A549 (cell line): Measurements from ENCODE around the gene ZRANB3. TPM values are rescaled to one million over a fixed set of nuclear protein-coding genes. Genes with fewer than 3 reads are reported as not detected.
"Not testable (repeated sequence)": the region's sequence is repeated elsewhere in the genome, so short reads cannot be mapped to it uniquely, and the experiment has no call there.

Experiments used
- ATAC-seq, 2 experiments: fragments of 200-7000 bp in 1 of 2; fragments of >200 bp in 1 of 2; cut with Nextera tagmentation in 1 of 2; cut with Tn5 transposase in 1 of 2; 3 replicates each; pipeline versions ENCODE4 v1.8.0 to v1.9.1; 2018 to 2020; ENCODE audit warnings: mild to moderate bottlenecking in 1 of 2, moderate library complexity in 1 of 2
- CTCF ChIA-PET: fragments of 300-600 bp; sonication (Branson Sonifier 250); formaldehyde crosslinking; extraction: SDS; loops from one replicate; lab custom pipeline; 2021; ENCODE audit warnings: antibody characterized with exemption, inconsistent platforms; lab: Yijun Ruan, JAX
- POLR2A ChIA-PET: fragments of 350-600 bp; formaldehyde crosslinking; extraction: SDS; loops from one replicate; lab custom pipeline; 2021; ENCODE audit warnings: antibody characterized with exemption, inconsistent platforms; lab: Yijun Ruan, JAX
- DNase-seq, 2 experiments: peaks; one replicate each; pipeline versions ENCODE4 v3.0.0 to v3.0.0-alpha.2; 2011 to 2016; ENCODE audit warnings: low read depth in 1 of 2, low spot score in 1 of 2
- FAIRE-seq: peaks from 2 replicates; lab custom pipeline; 2011; peaks lifted over from hg19 to GRCh38; lab: Jason Lieb, UNC
- H3K27ac ChIP-seq, 2 experiments: fragments of >200 bp; sonication (Bioruptor Twin); formaldehyde crosslinking; 3 replicates each; pipeline ENCODE4 v1.5.1; 2016 to 2017
- H3K4me1 ChIP-seq: fragments of >200 bp; sonication (Bioruptor Twin); formaldehyde crosslinking; 3 replicates; pipeline ENCODE4 v1.6.1; 2016
- H3K4me2 ChIP-seq: fragments of >200 bp; sonication (Bioruptor Twin); formaldehyde crosslinking; 3 replicates; pipeline ENCODE4 v1.6.1; 2016
- H3K4me3 ChIP-seq: fragments of >200 bp; sonication (Bioruptor Twin); formaldehyde crosslinking; 3 replicates; pipeline ENCODE4 v1.5.1; 2016
- H3K9me3 ChIP-seq: fragments of >200 bp; sonication (Bioruptor Twin); formaldehyde crosslinking; 3 replicates; pipeline ENCODE4 v1.6.1; 2016
- ATOH8 ChIP-seq: fragments of 250-450 bp; sonication (Bioruptor Pico); IDR thresholded peaks from 2 replicates; pipeline ENCODE4 v1.5.0; 2020; ENCODE audit warnings: low read depth, mild to moderate bottlenecking, moderate library complexity
- BHLHE40 ChIP-seq: IDR thresholded peaks from 2 replicates; pipeline ENCODE4 v1.6.1; 2012; ENCODE audit warnings: low read depth, low read length, inconsistent platforms
- CEBPB ChIP-seq, 2 experiments: fragments of >200 bp in 1 of 2; sonication (Bioruptor Twin) in 1 of 2; formaldehyde crosslinking in 1 of 2; IDR thresholded peaks; 2 replicates each; pipeline ENCODE4 v1.6.1; 2012 to 2016
- FOSB ChIP-seq: fragments of 250-450 bp; sonication (Bioruptor Pico); IDR thresholded peaks from 2 replicates; pipeline ENCODE4 v1.5.0; 2020; ENCODE audit warnings: mild to moderate bottlenecking, moderate library complexity
- FOSL2 ChIP-seq, 2 experiments: fragments of 450-650 bp in 1 of 2; fragments of >200 bp in 1 of 2; sonication (Bioruptor Twin) in 1 of 2; formaldehyde crosslinking; IDR thresholded peaks; 2 replicates each; pipeline versions ENCODE4 v1.5.0 to v1.6.1; 2016 to 2020; ENCODE audit warnings: mild to moderate bottlenecking in 1 of 2, moderate library complexity in 1 of 2
- GATA3 ChIP-seq: IDR thresholded peaks from 2 replicates; pipeline ENCODE4 v1.6.1; 2012; ENCODE audit warnings: borderline replicate concordance
- HDAC2 ChIP-seq: fragments of 200-600 bp; sonication (generic); IDR thresholded peaks from 2 replicates; pipeline ENCODE4 v1.6.1; 2016
- HES2 ChIP-seq: fragments of >200 bp; sonication (Bioruptor Twin); formaldehyde crosslinking; IDR thresholded peaks from 2 replicates; pipeline ENCODE4 v1.6.1; 2016
- HMGXB4 ChIP-seq: fragments of 250-450 bp; sonication (Bioruptor Pico); IDR thresholded peaks from 2 replicates; pipeline ENCODE4 v1.5.0; 2021; ENCODE audit warnings: mild to moderate bottlenecking, moderate library complexity, borderline replicate concordance
- JUN ChIP-seq, 2 experiments: fragments of >200 bp; sonication (Bioruptor Twin); formaldehyde crosslinking; IDR thresholded peaks; 2 replicates in 1 of 2; 3 replicates in 1 of 2; pipeline ENCODE4 v1.6.1; 2016 to 2017
- JUNB ChIP-seq: fragments of >200 bp; sonication (Bioruptor Twin); formaldehyde crosslinking; IDR thresholded peaks from 2 replicates; pipeline ENCODE4 v1.6.1; 2016
- KDM1A ChIP-seq: fragments of 200-600 bp; sonication (generic); IDR thresholded peaks from 2 replicates; pipeline ENCODE4 v1.6.1; 2016; ENCODE audit warnings: low read depth, mild to moderate bottlenecking
- MAFK ChIP-seq: fragments of 450-650 bp; IDR thresholded peaks from 2 replicates; pipeline ENCODE4 v1.6.1; 2014; ENCODE audit not compliant: partially characterized antibody
- MAZ ChIP-seq: fragments of 150-350 bp; IDR thresholded peaks from 2 replicates; pipeline ENCODE4 v1.6.1; 2014; ENCODE audit warnings: antibody characterized with exemption, low read depth, low read length, borderline replicate concordance
- RAD21 ChIP-seq, 2 experiments: fragments of >200 bp in 1 of 2; sonication (Bioruptor Twin) in 1 of 2; formaldehyde crosslinking in 1 of 2; IDR thresholded peaks in 1 of 2; conservative IDR thresholded peaks in 1 of 2; 2 replicates in 1 of 2; 3 replicates in 1 of 2; pipeline ENCODE4 v1.6.1; 2012 to 2018; ENCODE audit warnings: inconsistent platforms in 1 of 2
- RFX5 ChIP-seq: fragments of 450-650 bp; IDR thresholded peaks from 2 replicates; pipeline ENCODE4 v1.7.1; 2014; ENCODE audit warnings: antibody characterized with exemption, mild to moderate bottlenecking, moderate library complexity
- RNF2 ChIP-seq: fragments of 200-600 bp; sonication (generic); IDR thresholded peaks from 2 replicates; pipeline ENCODE4 v1.6.1; 2016; ENCODE audit warnings: low read depth, mild to moderate bottlenecking, antibody characterized with exemption, moderate library complexity, borderline replicate concordance
- ZC3H11A ChIP-seq: fragments of 450-650 bp; IDR thresholded peaks from 2 replicates; pipeline ENCODE4 v1.6.1; 2014; ENCODE audit warnings: antibody characterized with exemption, mild to moderate bottlenecking
- ZFP36 ChIP-seq: fragments of 450-650 bp; IDR thresholded peaks from 2 replicates; pipeline ENCODE4 v1.6.1; 2014; ENCODE audit warnings: borderline replicate concordance; ENCODE audit not compliant: partially characterized antibody
- WGBS: methylation state at CpG from one replicate; pipeline ENCODE4 v1.1.6; 2017; ENCODE audit errors: missing lambda C conversion rate; 5-methylcytosine and 5-hydroxymethylcytosine counted together
- polyA plus RNA-seq, 4 experiments: library from polyadenylated mRNA; depleted of rRNA in 3 of 4; stranded (reverse); fragments of >200 nt; fragmentation: RNase III in 1 of 4; extraction: RNeasy Plus Mini Kit Qiagen cat#74134 plus additional on column Dnase treatment in 1 of 4; gene quantifications; 2 replicates in 3 of 4; 3 replicates in 1 of 4; pipeline ENCODE4 v1.2.3, GENCODE V29; 2011 to 2017

ZRANB3 gene
- polyA plus RNA-seq, 2 of the 4 experiments (the other 2 are of a cell fraction) = 6.2 to 12.4 TPM

- DNase-seq = no peak
- H3K9me3 ChIP-seq = no peaks in the 10 kb centered on the region
- H3K4me1 ChIP-seq = no peaks in the 10 kb centered on the region
- ATAC-seq = no peak
- WGBS = 19% methylated on average over 1 of the region's 1 CpG
- ChIA-PET POLR2A (no interaction called here), CTCF (interaction anchor here (1.0 kb wide), 1 partner anchor 23 kb away, joined by 3 read pairs; no protein-coding TSS in a partner anchor)
- FAIRE-seq = no peak
- H3K27ac ChIP-seq = no peak overlapping the region
- no peak overlapping the region for H3K4me2 ChIP-seq
- TF ChIP-seq FOSL2 (IDR thresholded peaks at IDR 0.05) (no peak), FOSL2 (CRISPR knock-in tag; IDR thresholded peaks at IDR 0.05) (no peak), GATA3 (no peak), KDM1A (no peak), ZC3H11A (no peak), MAFK (no peak)
- no peak overlapping the region for H3K4me3 ChIP-seq
Observed at GRCh38 chr2:135504811-135505210, 26.2 kb downstream of the ZRANB3 start.

GRCh38 chr2:135498588-135498987 lies 32.4 kb downstream of the ZRANB3 start:
- H3K4me3 ChIP-seq, FAIRE-seq, H3K27ac ChIP-seq, H3K4me1 ChIP-seq, ATAC-seq, CTCF ChIA-PET, DNase-seq, H3K9me3 ChIP-seq, POLR2A ChIA-PET, H3K4me2 ChIP-seq: not testable (repeated sequence)
- WGBS = 92% methylated on average over 7 of the region's 7 CpGs

GRCh38 chr2:135494917-135495316 lies 36.1 kb downstream of the ZRANB3 start:
- TF ChIP-seq MAZ (no peak), MAFK (no peak), RAD21 (conservative IDR thresholded peaks at IDR 0.05 in 1 of 2, IDR thresholded peaks at IDR 0.05 in 1 of 2) (no peak), FOSB (no peak), HES2 (no peak), ATOH8 (CRISPR knock-in tag) (no peak), RNF2 (no peak), JUNB (no peak), BHLHE40 (no peak), ZFP36 (no peak), JUN (IDR thresholded peaks at IDR 0.05) (no peak), KDM1A (no peak), HMGXB4 (CRISPR knock-in tag) (no peak), HDAC2 (no peak), RFX5 (no peak)
- Histone ChIP-seq H3K9me3 (no peaks in the 10 kb centered on the region), H3K4me2 (no peak overlapping the region), H3K4me1 (0 out of 3 replicates have a peak, but pooled peaks cover 5% of the 10 kb centered on the region), H3K27ac (no peak overlapping the region), H3K4me3 (no peak overlapping the region)
- ChIA-PET CTCF (no interaction called here), POLR2A (no interaction called here)
- DNase-seq (no peak), ATAC-seq (no peak), FAIRE-seq (no peak)
- WGBS = 88% methylated on average over 2 of the region's 2 CpGs

- CTCF ChIA-PET = no interaction called here
- DNase-seq (no peak), ATAC-seq (no peak), FAIRE-seq (no peak)
- no peak overlapping the region for H3K4me3 ChIP-seq
- WGBS = 90% methylated on average over 1 of the region's 1 CpG
- no peak overlapping the region for H3K4me2 ChIP-seq
- H3K27ac ChIP-seq = no peak overlapping the region
- H3K4me1 ChIP-seq = 0 out of 3 replicates have a peak, but pooled peaks cover 5% of the 10 kb centered on the region
- POLR2A ChIA-PET = no interaction called here
- TF ChIP-seq KDM1A (no peak), CEBPB (IDR thresholded peaks at IDR 0.05) (peak in 1 of 2 experiments; percentile 48; a peak in 1 of 4 replicates)
- H3K9me3 ChIP-seq = no peaks in the 10 kb centered on the region
Observed at GRCh38 chr2:135494503-135494902, 36.5 kb downstream of the ZRANB3 start.
